Stimulated activated CD8-positive, alpha-beta memory T cell treated with anti-CD3 and anti-CD28 coated beads, Interleukin-15, amount 100 ng/mL, for 48 hours (primary cell): Measurements from ENCODE around the gene NCOA1.
A peak's percentile ranks its signal among the peaks of the same experiment; 100 is the strongest.
"Not testable (repeated sequence)": the region's sequence is repeated elsewhere in the genome, so short reads cannot be mapped to it uniquely, and the experiment has no call there.

ENCODE experiments used
- DNase-seq, 2 donors: peaks; one replicate each; pipeline ENCODE4 v3.0.0-alpha.2; 2020; ENCODE audit warnings: low read depth in 2 of 2

The NCOA1 gene

DNA sequence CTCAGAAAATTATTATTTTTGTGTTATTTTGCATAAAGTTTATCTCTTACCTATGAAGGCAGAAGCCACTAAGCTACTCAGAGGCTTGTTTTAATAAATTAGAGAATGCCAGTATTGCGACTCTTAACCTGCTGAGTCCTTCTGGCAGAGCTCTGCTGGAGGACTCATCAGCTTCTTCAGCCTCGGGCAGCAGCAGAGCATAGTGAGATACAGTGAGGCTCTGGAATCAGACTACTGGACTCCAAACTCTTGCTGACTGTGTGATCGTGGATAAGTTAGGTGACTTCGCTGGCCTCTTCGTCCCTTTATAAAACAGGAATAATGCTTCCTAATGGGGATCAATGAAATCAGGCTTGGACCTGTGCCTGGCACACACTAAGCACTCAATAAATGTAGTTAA, 300.4 kb downstream of the NCOA1 start:
- DNase-seq, result no peak

- DNase-seq, result no peak
Observed at GRCh38 chr2:24792542-24792873, 301.5 kb downstream of the NCOA1 start.

GRCh38 chr2:24792874-24793760, 302.1 kb downstream of the NCOA1 start, which contains the start of the genes CENPO and PTRHD1:
Gene CENPO, plus strand, starts transcription at chr2:24793425. Its CDS starts 495 bp downstream, at chr2:24793920.
Gene PTRHD1, minus strand, starts transcription at chr2:24793391. Its CDS starts 14 bp downstream, at chr2:24793377.
- DNase-seq, result peak; percentile 88 to 90

DNA sequence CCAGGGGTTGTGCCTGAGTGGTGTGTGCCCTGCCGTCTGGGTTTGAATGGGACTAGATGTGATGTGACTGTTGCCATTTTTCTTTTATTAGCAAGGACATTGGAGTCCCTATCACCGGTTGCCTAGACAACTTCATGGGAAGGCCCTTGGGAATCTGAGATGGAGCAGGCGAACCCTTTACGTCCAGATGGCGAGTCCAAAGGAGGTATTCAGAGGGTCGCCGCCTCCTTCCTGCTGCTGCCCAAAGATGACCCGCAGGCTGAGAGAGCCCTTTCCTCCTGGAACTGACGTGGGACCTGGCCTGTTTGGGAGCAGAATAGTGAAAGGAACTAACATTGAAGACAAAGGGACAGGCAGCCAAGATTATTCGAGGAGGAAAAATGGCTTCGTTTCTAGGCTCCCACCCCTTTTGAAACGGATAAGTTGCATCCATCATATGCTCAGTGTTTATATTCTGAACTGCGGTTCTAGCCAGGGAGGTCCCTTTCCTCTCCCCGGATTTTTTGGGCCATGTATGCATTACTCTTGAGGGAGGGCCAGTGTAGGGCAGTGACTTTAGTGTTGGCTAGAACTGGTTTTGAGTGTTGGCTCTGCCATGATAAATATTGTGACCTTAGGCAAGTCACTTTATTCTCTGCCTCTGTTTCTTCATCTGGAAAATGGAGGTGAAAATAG, 302.8 kb downstream of the NCOA1 start:
- no peak for DNase-seq

GRCh38 chr2:24797644-24798043, 306.6 kb downstream of the NCOA1 start:
- DNase-seq, result no peak

GRCh38 chr2:24800487-24800886, 309.4 kb downstream of the NCOA1 start:
- not testable (repeated sequence) for DNase-seq

GRCh38 chr2:24805811-24806660, 315.0 kb downstream of the NCOA1 start:
- DNase-seq, result not testable (repeated sequence)

DNA sequence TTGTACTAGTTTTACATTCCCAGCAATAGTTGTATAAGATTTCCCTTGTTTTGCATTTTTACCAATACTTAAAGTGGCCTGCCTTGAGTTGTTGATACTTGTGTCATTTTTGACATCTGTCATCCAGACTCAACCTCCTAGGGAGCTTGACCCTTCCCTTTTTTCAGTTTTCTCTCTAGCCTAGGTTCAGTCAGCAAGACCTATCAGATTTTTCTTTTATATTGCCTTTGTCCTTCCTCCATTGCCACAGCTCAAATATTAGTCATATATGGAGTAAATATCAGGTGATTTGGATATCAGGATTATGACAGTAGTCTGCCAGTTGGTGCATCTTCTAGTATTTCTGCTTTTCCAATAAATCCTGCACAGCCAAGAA, 315.6 kb downstream of the NCOA1 start:
- no peak for DNase-seq

DNA sequence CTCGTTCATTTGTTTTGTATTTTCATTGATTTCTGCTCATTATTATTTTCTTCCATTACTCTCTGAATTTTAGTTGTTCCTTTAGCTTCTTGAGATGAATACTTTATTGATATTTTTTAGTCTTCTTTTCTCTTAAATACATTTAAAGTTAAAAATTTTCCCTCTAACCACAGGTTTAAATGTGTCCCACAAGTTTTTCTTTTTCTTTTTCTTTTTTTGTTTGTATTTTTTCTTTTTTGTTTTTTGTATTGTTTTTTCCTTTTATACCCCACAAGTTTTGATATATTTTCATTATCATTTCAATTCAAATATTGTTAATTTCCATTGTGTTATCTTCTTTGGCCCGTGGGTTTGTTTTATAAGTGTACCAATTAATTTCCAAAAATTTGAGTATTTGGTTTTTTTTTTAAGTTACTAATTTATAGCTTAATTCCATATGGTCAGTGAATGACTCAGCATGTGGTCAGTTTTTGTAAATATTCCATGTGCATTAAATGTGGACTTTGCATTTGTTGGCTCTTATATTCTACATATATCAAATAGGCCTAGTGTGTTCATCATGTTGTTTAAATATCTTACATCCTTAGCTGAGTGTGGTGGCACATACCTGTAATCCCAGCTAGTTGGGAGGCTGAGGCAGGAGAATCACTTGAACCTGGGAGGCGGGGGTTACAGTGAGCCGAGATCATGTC, 318.4 kb downstream of the NCOA1 start:
- DNase-seq, result no peak

GRCh38 chr2:24813691-24814137, 322.7 kb downstream of the NCOA1 start:
- no peak for DNase-seq

- no peak for DNase-seq
Observed at GRCh38 chr2:24814516-24814915, 323.5 kb downstream of the NCOA1 start.

DNA sequence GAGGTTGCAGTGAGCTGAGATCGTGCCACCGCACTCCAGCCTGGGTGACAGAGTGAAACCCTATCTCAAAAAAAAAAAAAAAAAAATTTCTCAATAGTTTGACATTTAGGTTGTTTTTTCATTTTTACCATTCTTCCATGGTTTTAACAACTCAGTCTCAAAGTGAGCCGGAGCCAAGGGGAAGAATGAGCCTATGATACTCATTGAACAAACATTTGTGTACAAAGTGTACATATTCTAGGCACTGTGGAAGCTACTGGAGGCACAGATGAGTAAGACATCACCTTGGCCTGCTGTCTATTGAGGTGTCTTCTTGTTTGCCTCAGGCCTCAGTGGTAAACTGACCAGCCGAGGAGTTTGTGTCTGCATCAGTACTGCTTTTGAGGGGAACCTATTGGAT, 324.1 kb downstream of the NCOA1 start:
- no peak for DNase-seq

GRCh38 chr2:24816404-24816803, 325.4 kb downstream of the NCOA1 start:
- no peak for DNase-seq

GRCh38 chr2:24816884-24817283, 325.8 kb downstream of the NCOA1 start:
- no peak for DNase-seq

- DNase-seq, result no peak
Observed at GRCh38 chr2:24818721-24819167, 327.7 kb downstream of the NCOA1 start.

DNA sequence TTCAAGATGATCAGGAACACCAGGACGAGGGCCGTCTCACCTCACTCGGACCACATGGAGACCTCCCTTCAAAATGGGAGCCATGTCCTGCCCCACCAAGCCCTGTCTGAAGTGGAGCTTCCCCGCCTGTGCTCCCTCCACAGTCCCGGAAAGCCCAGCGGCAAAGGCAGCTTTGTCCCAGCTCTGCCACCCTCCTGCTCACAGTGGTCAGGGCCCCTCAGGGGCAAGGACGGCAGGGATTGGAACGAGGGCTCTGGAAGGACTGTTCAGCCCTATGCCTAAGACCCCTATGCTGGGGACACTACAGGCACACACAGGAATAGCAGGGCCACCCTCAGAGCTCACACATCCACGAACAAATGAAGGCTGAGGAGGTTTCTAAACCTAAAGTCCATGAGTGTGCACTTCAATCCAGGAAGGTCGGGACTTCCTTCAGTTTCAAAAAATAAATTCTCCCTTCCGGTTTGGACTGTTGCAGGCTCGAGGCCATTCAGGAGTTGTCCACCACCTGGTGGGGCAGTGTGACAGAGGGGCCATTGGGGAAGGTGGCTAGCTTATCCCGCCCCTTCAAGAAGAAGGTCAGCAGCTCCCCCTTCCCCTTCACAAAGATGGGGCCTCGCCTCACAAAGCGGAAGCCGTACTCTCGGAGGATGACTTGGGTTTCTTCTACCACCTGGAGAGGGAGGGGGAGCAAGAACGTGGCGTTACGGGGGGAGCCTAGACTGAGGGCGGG, 328.6 kb downstream of the NCOA1 start:
- no peak for DNase-seq

- no peak for DNase-seq
Observed at GRCh38 chr2:24820175-24820513, 329.1 kb downstream of the NCOA1 start.
